Glutamatergic neuron (in vitro differentiated cells): ENCODE results near the gene CARD16. TPM values are rescaled to one million over a fixed set of nuclear protein-coding genes. Genes with fewer than 3 reads are reported as not detected.

ENCODE experiments used
- DNase-seq: peaks from one replicate; pipeline ENCODE4 v3.0.0; 2022
- H3K27ac Mint-ChIP-seq: one replicate; pipeline ENCODE4 v1.8.0; 2020; ENCODE audit warnings: mild to moderate bottlenecking, mixed read lengths, inconsistent platforms; ENCODE audit not compliant: unreplicated experiment
- H3K27me3 Mint-ChIP-seq: one replicate; pipeline ENCODE4 v1.8.0; 2020; ENCODE audit warnings: mild to moderate bottlenecking, moderate library complexity, mixed read lengths, inconsistent platforms; ENCODE audit not compliant: unreplicated experiment
- H3K36me3 Mint-ChIP-seq: one replicate; pipeline ENCODE4 v1.8.0; 2020; ENCODE audit warnings: mild to moderate bottlenecking, mixed read lengths, inconsistent platforms; ENCODE audit not compliant: unreplicated experiment
- H3K4me1 Mint-ChIP-seq: one replicate; pipeline ENCODE4 v1.8.0; 2020; ENCODE audit warnings: mild to moderate bottlenecking, low read depth, mixed read lengths, inconsistent platforms; ENCODE audit not compliant: unreplicated experiment
- H3K4me3 Mint-ChIP-seq: one replicate; pipeline ENCODE4 v1.8.0; 2020; ENCODE audit warnings: mild to moderate bottlenecking, mixed read lengths, inconsistent platforms; ENCODE audit not compliant: unreplicated experiment
- H3K9me3 Mint-ChIP-seq: one replicate; pipeline ENCODE4 v1.8.0; 2020; ENCODE audit warnings: mild to moderate bottlenecking, moderate library complexity, mixed read lengths, inconsistent platforms; ENCODE audit not compliant: unreplicated experiment
- CTCF ChIP-seq: fragments of 200-600 bp; sonication (generic); IDR thresholded peaks from one replicate; pipeline ENCODE4 v1.5.0; 2021; ENCODE audit not compliant: partially characterized antibody, unreplicated experiment
- total RNA-seq: library from RNA; stranded (reverse); fragmentation: NEBNext Ultra II Directional; extraction: Animal tissue kit (Norgen Biotek cat#: 25700); gene quantifications from one replicate; pipeline ENCODE4 v1.2.1, GENCODE V29; 2021; ENCODE audit not compliant: unreplicated experiment

Gene CARD16
- total RNA-seq, 1 donor from 2014 or later, result not detected

GRCh38 chr11:105049481-105049880 is 4.3 kb upstream of the CARD16 start:
- H3K4me3 Mint-ChIP-seq, result no peak overlapping the region
- TF ChIP-seq CTCF, result no peak
- H3K27me3 Mint-ChIP-seq, result no peaks in the 10 kb centered on the region
- no peaks in the 10 kb centered on the region for H3K9me3 Mint-ChIP-seq
- no peaks in the 10 kb centered on the region for H3K4me1 Mint-ChIP-seq
- DNase-seq, result no peak
- H3K27ac Mint-ChIP-seq, result no peak overlapping the region
- H3K36me3 Mint-ChIP-seq, result no peaks in the 10 kb centered on the region

GRCh38 chr11:105046898-105047579 is 1.9 kb upstream of the CARD16 start:
- H3K36me3 Mint-ChIP-seq, result no peaks in the 10 kb centered on the region
- H3K4me1 Mint-ChIP-seq, result no peaks in the 10 kb centered on the region
- no peak for DNase-seq
- H3K27ac Mint-ChIP-seq, result no peak overlapping the region
- TF ChIP-seq CTCF, result no peak
- H3K9me3 Mint-ChIP-seq, result no peaks in the 10 kb centered on the region
- H3K4me3 Mint-ChIP-seq, result no peak overlapping the region
- no peaks in the 10 kb centered on the region for H3K27me3 Mint-ChIP-seq

- Mint-ChIP-seq H3K36me3 (no peaks in the 10 kb centered on the region), H3K9me3 (no peaks in the 10 kb centered on the region)
- no peak for DNase-seq
Measured at GRCh38 chr11:105045676-105046296, 651 bp upstream of the CARD16 start.

GRCh38 chr11:105042178-105042577 is 3.0 kb downstream of the CARD16 start:
- DNase-seq, result no peak
- no peak overlapping the region for H3K27ac Mint-ChIP-seq
- H3K9me3 Mint-ChIP-seq, result no peaks in the 10 kb centered on the region
- no peaks in the 10 kb centered on the region for H3K4me1 Mint-ChIP-seq
- no peak for TF ChIP-seq CTCF
- no peaks in the 10 kb centered on the region for H3K27me3 Mint-ChIP-seq
- no peaks in the 10 kb centered on the region for H3K36me3 Mint-ChIP-seq
- H3K4me3 Mint-ChIP-seq, result no peak overlapping the region

More at GRCh38 chr11:105045676-105046296, 651 bp upstream of the CARD16 start:
- no peaks in the 10 kb centered on the region for H3K27me3 Mint-ChIP-seq
- H3K4me3 Mint-ChIP-seq, result no peak overlapping the region
- no peak for TF ChIP-seq CTCF
- no peak overlapping the region for H3K27ac Mint-ChIP-seq
- no peaks in the 10 kb centered on the region for H3K4me1 Mint-ChIP-seq

- Mint-ChIP-seq H3K9me3 (no peaks in the 10 kb centered on the region), H3K27me3 (no peaks in the 10 kb centered on the region), H3K27ac (no peak overlapping the region), H3K4me3 (no peak overlapping the region), H3K36me3 (no peaks in the 10 kb centered on the region), H3K4me1 (no peaks in the 10 kb centered on the region)
- no peak for TF ChIP-seq CTCF
- no peak for DNase-seq
Measured at GRCh38 chr11:105040703-105041102, 4.4 kb downstream of the CARD16 start.
